Pancreas (tissue), 10 donors: ENCODE results near the gene PDXK. TPM values are rescaled to one million over a fixed set of nuclear protein-coding genes. Genes with fewer than 3 reads are reported as not detected.

Source experiments
- ATAC-seq, 4 donors: fragments of 200-7000 bp; cut with Tn5 transposase; one replicate each; pipeline versions ENCODE4 v1.8.0 to v1.9.1; 2020; ENCODE audit warnings: mild to moderate bottlenecking in 4 of 4, moderate library complexity in 4 of 4
- DNase-seq, 6 donors: peaks; one replicate each; pipeline ENCODE4 v3.0.0-alpha.2; 2020
- FAIRE-seq: peaks from 2 replicates; lab custom pipeline; 2012; peaks lifted over from hg19 to GRCh38; lab: Jason Lieb, UNC
- H3K27ac ChIP-seq, 4 donors: fragments of 200-600 bp; sonication (generic); 1 replicate in 3 of 4; 2 replicates in 1 of 4; pipeline versions ENCODE4 v1.5.0 to v1.8.0; 2020
- H3K27me3 ChIP-seq, 4 donors: fragments of 200-600 bp; one replicate each; pipeline ENCODE4 v1.8.0; 2021
- H3K36me3 ChIP-seq, 3 donors: fragments of 200-600 bp; sonication (generic) in 1 of 3; one replicate each; pipeline versions ENCODE4 v1.5.0 to v1.8.0; 2020 to 2021
- H3K4me1 ChIP-seq, 3 donors: fragments of 200-600 bp; one replicate each; pipeline ENCODE4 v1.8.0; 2021
- H3K4me3 ChIP-seq, 4 donors: fragments of 200-600 bp; sonication (generic) in 2 of 4; one replicate each; pipeline versions ENCODE4 v1.5.0 to v1.8.0; 2020 to 2021
- H3K9me3 ChIP-seq, 4 donors: fragments of 200-600 bp; one replicate each; pipeline ENCODE4 v1.8.0; 2021
- WGBS, 2 donors: extraction: QIAGEN DNeasy Blood & Tissue Kit; methylation state at CpG; one replicate each; pipeline ENCODE4 v1.1.7; 2013; 5-methylcytosine and 5-hydroxymethylcytosine counted together
- intact Hi-C, 3 donors: fragments of 100-400 bp; cut with DNase I; formaldehyde crosslinking; loops; one replicate each; pipeline versions ENCODE4 v1.11.1 to v1.14.2; 2022
- polyA plus RNA-seq, 2 donors: library from polyadenylated mRNA; stranded (reverse); fragments of 200-250 nt; gene quantifications; one replicate each; pipeline ENCODE4 v1.2.3, GENCODE V29; 2013
- total RNA-seq, 6 donors: library from RNA; stranded (reverse); fragmentation: NEBNext Ultra II Directional in 4 of 6; extraction: Animal tissue kit (Norgen Biotek cat#: 25700) in 4 of 6; gene quantifications; one replicate each; pipeline versions ENCODE4 v1.2.1 to v1.2.4, GENCODE V29; 2021 to 2023
- TF ChIP-seq, protein P1 (sequence below), 4 donors: fragments of 200-600 bp; sonication (generic) in 3 of 4; IDR thresholded peaks; one replicate each; pipeline versions ENCODE4 v1.5.0 to v1.8.0; 2021; ENCODE audit warnings: antibody characterized with exemption in 4 of 4
- donor health status: healthy with polysubstance abuse.
- donor health status: DM: no; HTN: no; CAD: no; lungs with moderate emphysema.
- donor health status: DM: no; HTN: no; CAD: no.
- donor health status: control.
- donor health status: control.
- donor health status: Bipolar disorder and iron deficiency.
- donor health status: DM: yes; HTN: yes; CAD: no.
- donor health status: DM: no; HTN: no; CAD: no.
- donor health status: DM: no; HTN: no; CAD: no.
- donor health status: DM: yes; HTN: yes; CAD: no.

PDXK gene
- total and polyA plus RNA-seq, 8 donors: 63.2 to 100 (median 65.9) TPM

GRCh38 chr21:43751955-43752591 is 33.1 kb downstream of the PDXK start:
- intact Hi-C loops: loop anchor here in 1 of 3 donors (10.0 kb wide), 1 partner anchor 57 kb away; no protein-coding TSS in a partner anchor
- 92 to 93% methylated on average over 31 of the region's 31 CpGs for whole genome bisulfite sequencing, 2 donors
- no peak overlapping the region for H3K4me3 ChIP-seq
- DNase-seq (peak in 1 of 6 donors; percentile 72), ATAC-seq (no peak), FAIRE-seq (no peak)
- no peaks in the 10 kb centered on the region for H3K9me3 ChIP-seq
- peaks cover 6 to 55% (median 37%) of the 10 kb centered on the region in 3 donors for H3K36me3 ChIP-seq
- no peak overlapping the region for H3K27ac ChIP-seq
- TF ChIP-seq, protein P1, sequence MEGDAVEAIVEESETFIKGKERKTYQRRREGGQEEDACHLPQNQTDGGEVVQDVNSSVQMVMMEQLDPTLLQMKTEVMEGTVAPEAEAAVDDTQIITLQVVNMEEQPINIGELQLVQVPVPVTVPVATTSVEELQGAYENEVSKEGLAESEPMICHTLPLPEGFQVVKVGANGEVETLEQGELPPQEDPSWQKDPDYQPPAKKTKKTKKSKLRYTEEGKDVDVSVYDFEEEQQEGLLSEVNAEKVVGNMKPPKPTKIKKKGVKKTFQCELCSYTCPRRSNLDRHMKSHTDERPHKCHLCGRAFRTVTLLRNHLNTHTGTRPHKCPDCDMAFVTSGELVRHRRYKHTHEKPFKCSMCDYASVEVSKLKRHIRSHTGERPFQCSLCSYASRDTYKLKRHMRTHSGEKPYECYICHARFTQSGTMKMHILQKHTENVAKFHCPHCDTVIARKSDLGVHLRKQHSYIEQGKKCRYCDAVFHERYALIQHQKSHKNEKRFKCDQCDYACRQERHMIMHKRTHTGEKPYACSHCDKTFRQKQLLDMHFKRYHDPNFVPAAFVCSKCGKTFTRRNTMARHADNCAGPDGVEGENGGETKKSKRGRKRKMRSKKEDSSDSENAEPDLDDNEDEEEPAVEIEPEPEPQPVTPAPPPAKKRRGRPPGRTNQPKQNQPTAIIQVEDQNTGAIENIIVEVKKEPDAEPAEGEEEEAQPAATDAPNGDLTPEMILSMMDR (IDR thresholded peaks at IDR 0.05): no peak
- no peaks in the 10 kb centered on the region for H3K27me3 ChIP-seq
- H3K4me1 ChIP-seq: peaks cover 0 to 2% (median 0%) of the 10 kb centered on the region in 3 donors

DNA sequence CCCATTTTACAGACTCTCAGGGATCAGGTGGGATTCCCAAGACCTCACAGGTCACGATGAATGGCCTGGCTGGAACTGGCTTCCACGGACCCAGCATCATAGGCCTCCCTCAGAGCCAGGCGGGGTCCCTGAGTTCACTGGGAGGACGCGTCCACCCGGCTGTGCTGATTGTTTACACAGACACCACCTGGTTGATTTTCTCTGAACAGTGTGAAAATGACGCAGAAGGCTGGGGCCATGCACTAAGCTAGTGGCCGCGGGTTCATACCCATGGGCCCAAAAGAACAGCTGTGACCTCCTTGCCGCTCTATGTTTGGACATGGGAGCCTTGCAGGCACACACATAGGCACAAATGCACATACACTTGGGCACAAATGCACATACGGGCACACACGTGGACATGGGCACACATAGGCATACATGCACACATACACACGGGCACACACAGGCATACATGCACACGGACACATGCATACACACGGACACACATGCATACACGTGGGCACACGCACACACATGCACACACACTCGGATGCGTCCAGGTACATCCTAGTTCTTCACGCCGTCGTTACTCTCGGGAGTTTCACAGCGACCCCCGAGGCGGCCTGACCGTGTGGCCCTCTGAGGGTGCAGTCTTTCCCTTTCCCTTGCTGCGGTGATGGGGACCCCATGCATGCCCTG is 34.0 kb downstream of the PDXK start:
- Histone ChIP-seq H3K9me3 (no peaks in the 10 kb centered on the region), H3K27ac (no peak overlapping the region), H3K4me1 (peaks cover 0 to 10% (median 0%) of the 10 kb centered on the region in 3 donors), H3K36me3 (peaks cover 6 to 49% (median 37%) of the 10 kb centered on the region in 3 donors), H3K4me3 (no peak overlapping the region), H3K27me3 (no peaks in the 10 kb centered on the region)
- WGBS, 2 donors: 92 to 93% methylated on average over 28 of the region's 28 CpGs
- no peak for FAIRE-seq
- DNase-seq: no peak
- ATAC-seq: peak in 2 of 4 donors; percentile 18 to 21
- intact Hi-C loops: loop anchor here in 1 of 3 donors (10.0 kb wide), 1 partner anchor 58 kb away; no protein-coding TSS in a partner anchor
- TF ChIP-seq, protein P1 (IDR thresholded peaks at IDR 0.05): no peak

GRCh38 chr21:43753439-43753799 is 34.5 kb downstream of the PDXK start:
- no peak for FAIRE-seq

GRCh38 chr21:43754948-43755781 is 36.2 kb downstream of the PDXK start:
- TF ChIP-seq, protein P1 (IDR thresholded peaks at IDR 0.05): no peak
- FAIRE-seq: no peak
- peaks cover 6 to 47% (median 28%) of the 10 kb centered on the region in 3 donors for H3K36me3 ChIP-seq

More at GRCh38 chr21:43753439-43753799, 34.5 kb downstream of the PDXK start:
- no peaks in the 10 kb centered on the region for H3K9me3 ChIP-seq
- no peak for ATAC-seq
- TF ChIP-seq, protein P1 (IDR thresholded peaks at IDR 0.05): no peak
- 94 to 96% methylated on average over 16 of the region's 16 CpGs for WGBS, 2 donors
- peaks cover 6 to 47% (median 37%) of the 10 kb centered on the region in 3 donors for H3K36me3 ChIP-seq
- DNase-seq: peak in 1 of 6 donors; percentile 62
- no peak overlapping the region for H3K27ac ChIP-seq
- no peaks in the 10 kb centered on the region for H3K27me3 ChIP-seq
- peaks cover 0 to 10% (median 0%) of the 10 kb centered on the region in 3 donors for H3K4me1 ChIP-seq
- H3K4me3 ChIP-seq: no peak overlapping the region
- intact Hi-C loops: loop anchor here in 1 of 3 donors (10.0 kb wide), 1 partner anchor 59 kb away; no protein-coding TSS in a partner anchor

More at GRCh38 chr21:43754948-43755781, 36.2 kb downstream of the PDXK start:
- WGBS, 2 donors: 72 to 74% methylated on average over 26 of the region's 26 CpGs
- intact Hi-C loops: loop anchor here in 1 of 3 donors (10.0 kb wide), 1 partner anchor 60 kb away; no protein-coding TSS in a partner anchor
- peak; percentile 12 to 66 (median 52) for ATAC-seq
- no peak overlapping the region for H3K4me3 ChIP-seq
- H3K9me3 ChIP-seq: no peaks in the 10 kb centered on the region
- peak in 5 of 6 donors; percentile 53 to 86 (median 74) for DNase-seq
- H3K4me1 ChIP-seq: peaks cover 0 to 10% (median 0%) of the 10 kb centered on the region in 3 donors
- no peaks in the 10 kb centered on the region for H3K27me3 ChIP-seq
- H3K27ac ChIP-seq: no peak overlapping the region
